HepG2 (cell line): ENCODE results near the gene PRDX2. TPM values are rescaled to one million over a fixed set of nuclear protein-coding genes. Genes with fewer than 3 reads are reported as not detected.

Experiments used
- ARID2 ChIP-seq: sonication (generic); formaldehyde crosslinking; IDR thresholded peaks from 2 replicates; pipeline ENCODE4 v1.8.1; 2022; ENCODE audit warnings: mild to moderate bottlenecking, missing genetic modification reagents, borderline replicate concordance
- EP300 ChIP-seq, 3 experiments: sonication (generic) in 1 of 3; formaldehyde crosslinking in 1 of 3; IDR thresholded peaks; 2 replicates each; pipeline versions ENCODE4 v1.5.1 to v1.6.1; 2011 to 2020; ENCODE audit warnings: low read depth in 2 of 3, low read length in 2 of 3, borderline replicate concordance in 1 of 3, improper control_type of control experiment in 1 of 3, mild to moderate bottlenecking in 1 of 3, missing genetic modification reagents in 1 of 3, moderate library complexity in 1 of 3
- GFI1 ChIP-seq: sonication (generic); formaldehyde crosslinking; IDR thresholded peaks from 2 replicates; pipeline ENCODE4 v1.5.0; 2020; ENCODE audit warnings: missing genetic modification reagents, mild to moderate bottlenecking, borderline replicate concordance
- MAFG ChIP-seq: sonication (generic); formaldehyde crosslinking; IDR thresholded peaks from 2 replicates; pipeline ENCODE4 v1.5.1; 2020; ENCODE audit warnings: mild to moderate bottlenecking, missing genetic modification reagents
- MEIS2 ChIP-seq: sonication (generic); formaldehyde crosslinking; IDR thresholded peaks from 2 replicates; pipeline ENCODE4 v1.9.0; 2021; ENCODE audit warnings: mild to moderate bottlenecking, missing genetic modification reagents
- MLLT10 ChIP-seq: sonication (generic); formaldehyde crosslinking; IDR thresholded peaks from 2 replicates; pipeline ENCODE4 v1.4.0; 2020; ENCODE audit warnings: missing genetic modification reagents
- MZF1 ChIP-seq: sonication (generic); formaldehyde crosslinking; IDR thresholded peaks from 2 replicates; pipeline ENCODE4 v1.8.1; 2023; ENCODE audit warnings: mild to moderate bottlenecking, missing genetic modification reagents, borderline replicate concordance
- NPAS2 ChIP-seq: sonication (generic); formaldehyde crosslinking; IDR thresholded peaks from 2 replicates; pipeline ENCODE4 v1.8.0; 2022; ENCODE audit warnings: mild to moderate bottlenecking, missing genetic modification reagents, borderline replicate concordance
- PHF8 ChIP-seq: sonication (generic); formaldehyde crosslinking; IDR thresholded peaks from 2 replicates; pipeline ENCODE4 v1.5.0; 2020; ENCODE audit warnings: missing genetic modification reagents
- SMARCE1 ChIP-seq: fragments of 450-650 bp; IDR thresholded peaks from 2 replicates; pipeline ENCODE4 v1.6.1; 2017; ENCODE audit warnings: borderline replicate concordance
- U2AF2 ChIP-seq: fragments of 200-400 bp; formaldehyde crosslinking; IDR thresholded peaks from 2 replicates; pipeline ENCODE4 v1.6.1; 2017; ENCODE audit warnings: low read depth, mild to moderate bottlenecking, low read length
- ZBTB21 ChIP-seq: sonication (generic); formaldehyde crosslinking; IDR thresholded peaks from 2 replicates; pipeline ENCODE4 v1.4.0; 2020; ENCODE audit warnings: missing genetic modification reagents
- ZBTB42 ChIP-seq: sonication (generic); formaldehyde crosslinking; IDR thresholded peaks from 2 replicates; pipeline ENCODE4 v1.5.0; 2020; ENCODE audit warnings: mild to moderate bottlenecking, missing genetic modification reagents
- ZFP37 ChIP-seq: sonication (generic); formaldehyde crosslinking; IDR thresholded peaks from 2 replicates; pipeline ENCODE4 v1.4.0; 2020; ENCODE audit warnings: missing genetic modification reagents, borderline replicate concordance
- ZNF121 ChIP-seq: sonication (generic); formaldehyde crosslinking; IDR thresholded peaks from 2 replicates; pipeline ENCODE4 v1.5.0; 2020; ENCODE audit warnings: mild to moderate bottlenecking, missing genetic modification reagents
- ZNF3 ChIP-seq: IDR thresholded peaks from 2 replicates; pipeline ENCODE4 v1.7.0; 2017; ENCODE audit warnings: inconsistent platforms
- ZNF383 ChIP-seq: sonication (generic); formaldehyde crosslinking; IDR thresholded peaks from 2 replicates; pipeline ENCODE4 v1.4.0; 2020; ENCODE audit warnings: missing genetic modification reagents, mild to moderate bottlenecking, borderline replicate concordance
- ZNF652 ChIP-seq: IDR thresholded peaks from 2 replicates; pipeline ENCODE4 v1.6.1; 2016; ENCODE audit warnings: low read depth, borderline replicate concordance
- polyA plus RNA-seq, 8 experiments: library from polyadenylated mRNA; depleted of rRNA in 3 of 8; stranded (reverse) in 7 of 8; unstranded in 1 of 8; fragments of >200 nt; fragmentation: Illumina TruSeq in 4 of 8; extraction: Trizol in 4 of 8; gene quantifications; 2 replicates each; pipeline versions ENCODE4 v1.2.1 to v1.2.3, GENCODE V29; 2011 to 2016; ENCODE audit warnings: low read depth in 4 of 8, missing spikeins in 1 of 8, mixed read lengths in 1 of 8; ENCODE audit not compliant: insufficient read depth in 1 of 8
- total RNA-seq, 5 experiments: library from RNA; depleted of rRNA; stranded (reverse); fragments of >200 nt; fragmentation: Illumina TruSeq; extraction: Trizol; gene quantifications; 2 replicates each; pipeline ENCODE4 v1.2.3, GENCODE V29; 2016; ENCODE audit warnings: low read depth in 1 of 5
- TF ChIP-seq, protein P1 (sequence below): sonication (generic); formaldehyde crosslinking; IDR thresholded peaks from 2 replicates; pipeline ENCODE4 v1.4.0; 2020; ENCODE audit warnings: mild to moderate bottlenecking, missing genetic modification reagents
- TF ChIP-seq, protein P2 (sequence below): sonication (generic); formaldehyde crosslinking; IDR thresholded peaks from 2 replicates; pipeline ENCODE4 v1.4.0; 2020; ENCODE audit warnings: mild to moderate bottlenecking, low read depth, missing genetic modification reagents
- TF ChIP-seq, protein P3 (sequence below): sonication (generic); formaldehyde crosslinking; IDR thresholded peaks from 2 replicates; pipeline ENCODE4 v1.4.0; 2020; ENCODE audit warnings: missing genetic modification reagents

The PRDX2 gene
- total and polyA plus RNA-seq, 2 of the 13 experiments (the other 11 are each of a cell fraction or from before 2014, with no cell fraction given): 218 to 381 TPM

DNA sequence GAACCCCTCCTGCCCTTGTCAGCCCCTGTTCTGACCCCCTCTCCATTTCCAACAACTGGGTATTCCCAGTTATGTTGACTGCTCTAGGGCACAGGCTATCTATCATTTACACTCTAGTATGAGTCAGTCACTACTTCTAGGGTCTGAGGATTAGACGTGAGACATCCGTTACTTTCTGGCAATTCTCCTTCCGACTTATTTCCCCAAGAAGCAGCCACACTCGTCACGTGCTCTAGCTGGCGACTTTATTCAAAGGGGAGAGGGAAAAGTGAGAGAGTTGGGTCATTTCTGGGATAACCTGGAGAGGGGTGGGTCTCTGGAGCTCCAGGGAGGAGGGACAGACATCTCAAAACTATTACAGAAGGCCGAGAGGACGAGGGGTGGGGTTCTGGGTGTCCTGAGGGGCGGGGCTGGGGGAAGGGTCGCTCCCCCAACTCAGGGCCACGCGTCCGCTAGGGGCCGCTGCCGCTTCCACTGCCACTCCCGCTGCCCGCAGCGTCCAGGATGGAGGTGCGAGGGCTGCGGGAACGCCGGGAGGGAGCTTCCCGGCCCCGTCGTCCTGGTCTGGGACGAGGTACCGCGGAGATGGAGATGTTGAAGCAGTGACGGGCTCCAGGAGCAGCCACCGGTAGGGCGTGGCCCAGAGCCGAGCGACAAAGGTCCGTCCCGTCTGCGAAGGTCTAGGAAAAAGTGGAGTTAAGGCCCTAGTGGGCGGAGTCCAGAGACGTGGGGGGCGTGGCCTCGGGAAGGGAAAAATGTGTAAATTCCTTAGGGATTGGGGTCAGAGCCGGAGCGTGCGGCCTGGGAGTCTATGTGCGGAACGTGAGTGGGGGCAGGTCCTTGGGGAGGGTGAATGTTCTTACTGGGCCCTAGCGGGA lies 23.9 kb upstream of the PRDX2 start (continued):
- TF ChIP-seq, protein P1, sequence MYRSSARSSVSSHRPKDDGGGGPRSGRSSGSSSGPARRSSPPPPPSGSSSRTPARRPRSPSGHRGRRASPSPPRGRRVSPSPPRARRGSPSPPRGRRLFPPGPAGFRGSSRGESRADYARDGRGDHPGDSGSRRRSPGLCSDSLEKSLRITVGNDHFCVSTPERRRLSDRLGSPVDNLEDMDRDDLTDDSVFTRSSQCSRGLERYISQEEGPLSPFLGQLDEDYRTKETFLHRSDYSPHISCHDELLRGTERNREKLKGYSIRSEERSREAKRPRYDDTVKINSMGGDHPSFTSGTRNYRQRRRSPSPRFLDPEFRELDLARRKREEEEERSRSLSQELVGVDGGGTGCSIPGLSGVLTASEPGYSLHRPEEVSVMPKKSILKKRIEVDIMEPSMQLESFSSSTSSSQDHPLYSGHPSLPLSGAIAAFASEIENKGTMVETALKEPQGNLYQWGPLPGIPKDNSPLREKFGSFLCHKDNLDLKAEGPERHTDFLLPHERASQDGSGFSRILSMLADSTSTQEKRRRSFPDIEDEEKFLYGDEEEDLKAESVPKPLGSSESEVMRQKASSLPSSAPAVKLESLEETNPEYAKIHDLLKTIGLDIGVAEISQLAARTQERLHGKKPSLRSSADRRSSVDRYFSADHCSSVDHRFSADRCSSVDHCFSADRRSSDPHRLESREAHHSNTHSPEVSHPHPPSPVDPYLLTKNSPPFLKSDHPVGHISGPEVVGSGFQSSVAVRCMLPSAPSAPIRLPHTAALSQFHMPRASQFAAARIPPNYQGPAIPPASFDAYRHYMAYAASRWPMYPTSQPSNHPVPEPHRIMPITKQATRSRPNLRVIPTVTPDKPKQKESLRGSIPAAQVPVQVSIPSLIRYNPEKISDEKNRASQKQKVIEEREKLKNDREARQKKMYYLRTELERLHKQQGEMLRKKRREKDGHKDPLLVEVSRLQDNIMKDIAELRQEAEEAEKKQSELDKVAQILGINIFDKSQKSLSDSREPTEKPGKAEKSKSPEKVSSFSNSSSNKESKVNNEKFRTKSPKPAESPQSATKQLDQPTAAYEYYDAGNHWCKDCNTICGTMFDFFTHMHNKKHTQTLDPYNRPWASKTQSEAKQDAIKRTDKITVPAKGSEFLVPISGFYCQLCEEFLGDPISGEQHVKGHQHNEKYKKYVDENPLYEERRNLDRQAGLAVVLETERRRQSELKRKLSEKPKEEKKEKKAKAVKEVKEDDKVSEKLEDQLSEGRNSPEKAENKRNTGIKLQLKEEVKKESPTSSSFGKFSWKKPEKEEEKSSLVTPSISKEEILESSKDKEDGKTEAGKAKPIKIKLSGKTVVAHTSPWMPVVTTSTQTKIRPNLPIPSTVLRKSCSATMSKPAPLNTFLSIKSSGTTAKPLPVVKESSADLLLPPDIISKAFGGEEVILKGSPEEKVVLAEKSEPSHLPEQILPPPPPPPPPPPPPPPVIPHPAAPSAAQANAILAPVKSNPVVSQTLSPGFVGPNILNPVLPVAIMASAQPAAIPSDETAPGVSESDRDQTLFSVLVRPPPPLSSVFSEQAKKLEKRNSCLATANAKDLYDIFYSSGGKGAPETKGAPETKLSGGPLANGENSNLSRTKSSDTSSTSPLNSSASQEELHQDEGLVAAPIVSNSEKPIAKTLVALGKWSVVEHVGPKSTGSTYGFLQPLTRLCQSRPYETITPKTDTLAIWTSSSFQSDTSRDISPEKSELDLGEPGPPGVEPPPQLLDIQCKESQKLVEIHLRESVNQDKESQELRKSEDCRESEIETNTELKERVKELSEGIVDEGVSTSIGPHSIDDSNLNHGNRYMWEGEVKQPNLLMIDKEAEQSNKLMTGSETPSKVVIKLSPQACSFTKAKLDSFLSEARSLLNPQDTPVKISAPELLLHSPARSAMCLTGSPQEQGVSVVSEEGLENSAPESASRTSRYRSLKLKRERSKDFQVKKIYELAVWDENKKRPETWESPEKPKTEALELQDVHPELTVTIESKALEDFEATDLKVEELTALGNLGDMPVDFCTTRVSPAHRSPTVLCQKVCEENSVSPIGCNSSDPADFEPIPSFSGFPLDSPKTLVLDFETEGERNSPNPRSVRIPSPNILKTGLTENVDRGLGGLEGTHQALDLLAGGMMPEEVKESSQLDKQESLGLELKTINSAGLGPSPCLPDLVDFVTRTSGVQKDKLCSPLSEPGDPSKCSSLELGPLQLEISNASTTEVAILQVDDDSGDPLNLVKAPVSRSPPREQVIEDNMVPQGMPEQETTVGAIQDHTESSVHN: no peak
- no peak for TF ChIP-seq ZBTB42 (CRISPR knock-in tag)
- no peak for TF ChIP-seq ARID2 (CRISPR knock-in tag)
- TF ChIP-seq GFI1 (CRISPR knock-in tag): no peak
- TF ChIP-seq MAFG (CRISPR knock-in tag): no peak
- no peak for TF ChIP-seq MLLT10 (CRISPR knock-in tag)
- TF ChIP-seq NPAS2 (CRISPR knock-in tag): no peak
- TF ChIP-seq, protein P2, sequence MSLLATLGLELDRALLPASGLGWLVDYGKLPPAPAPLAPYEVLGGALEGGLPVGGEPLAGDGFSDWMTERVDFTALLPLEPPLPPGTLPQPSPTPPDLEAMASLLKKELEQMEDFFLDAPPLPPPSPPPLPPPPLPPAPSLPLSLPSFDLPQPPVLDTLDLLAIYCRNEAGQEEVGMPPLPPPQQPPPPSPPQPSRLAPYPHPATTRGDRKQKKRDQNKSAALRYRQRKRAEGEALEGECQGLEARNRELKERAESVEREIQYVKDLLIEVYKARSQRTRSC (CRISPR knock-in tag): no peak
- no peak for TF ChIP-seq ZNF383
- no peak for TF ChIP-seq ZBTB21 (CRISPR knock-in tag)
- TF ChIP-seq MEIS2 (CRISPR knock-in tag): no peak
- TF ChIP-seq ZNF652 (CRISPR knock-in tag): no peak
- no peak for TF ChIP-seq SMARCE1
- no peak for TF ChIP-seq U2AF2
- no peak for TF ChIP-seq ZNF3 (CRISPR knock-in tag)
- peak; percentile 51 for TF ChIP-seq PHF8 (CRISPR knock-in tag)
- no peak for TF ChIP-seq ZFP37
- no peak for TF ChIP-seq ZNF121 (CRISPR knock-in tag)
- TF ChIP-seq, protein P3, sequence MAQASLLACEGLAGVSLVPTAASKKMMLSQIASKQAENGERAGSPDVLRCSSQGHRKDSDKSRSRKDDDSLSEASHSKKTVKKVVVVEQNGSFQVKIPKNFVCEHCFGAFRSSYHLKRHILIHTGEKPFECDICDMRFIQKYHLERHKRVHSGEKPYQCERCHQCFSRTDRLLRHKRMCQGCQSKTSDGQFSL (CRISPR knock-in tag): peak; percentile 89; the same call in 1 of the 2 replicates
- no peak for TF ChIP-seq EP300 (IDR thresholded peaks at IDR 0.05; ENCODE audit: low read depth in 2 of 2, low read length in 2 of 2)
- TF ChIP-seq EP300 (CRISPR knock-in tag; IDR thresholded peaks at IDR 0.05; ENCODE audit: borderline replicate concordance): no peak
- TF ChIP-seq MZF1 (CRISPR knock-in tag): no peak
